HuH-7.5 (cell line): Measurements from ENCODE around the gene C1orf174.

Experiments used
- DNase-seq: peaks from one replicate; pipeline ENCODE4 v3.0.0; 2011; ENCODE audit warnings: low spot score

The C1orf174 gene

DNA sequence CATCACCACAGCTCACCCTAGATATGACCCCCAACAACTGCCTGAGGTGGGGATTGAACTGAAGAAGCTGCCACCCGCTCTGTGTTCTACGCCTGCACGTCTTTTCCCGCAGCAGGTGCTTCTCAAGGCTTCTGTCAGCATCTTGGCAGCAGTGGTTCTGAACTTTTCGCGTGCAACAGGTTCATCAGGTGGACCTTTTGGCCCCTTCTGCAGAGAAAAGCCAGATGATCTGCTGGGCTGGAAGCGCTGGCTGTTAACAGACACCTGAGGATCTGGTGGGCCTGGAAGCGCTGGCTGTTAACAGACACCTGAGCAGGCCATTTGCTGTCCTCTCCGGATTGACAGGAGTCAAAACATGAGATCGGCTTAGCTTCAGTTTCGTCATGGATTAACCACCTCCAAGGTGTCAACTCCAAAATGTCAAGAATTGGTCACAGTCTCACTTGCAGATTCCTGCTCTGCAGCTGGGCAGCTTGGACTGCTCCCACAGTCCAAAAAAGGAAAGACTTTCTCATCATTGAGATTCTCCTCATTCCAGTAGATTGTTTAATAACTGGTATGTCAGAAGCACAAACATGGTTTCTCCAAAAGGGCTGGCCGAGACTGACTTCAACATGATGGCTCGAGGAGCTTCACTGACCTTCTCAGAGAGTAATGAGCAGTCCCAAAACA, 4.7 kb downstream of the C1orf174 start:
- no peak for DNase-seq

DNA sequence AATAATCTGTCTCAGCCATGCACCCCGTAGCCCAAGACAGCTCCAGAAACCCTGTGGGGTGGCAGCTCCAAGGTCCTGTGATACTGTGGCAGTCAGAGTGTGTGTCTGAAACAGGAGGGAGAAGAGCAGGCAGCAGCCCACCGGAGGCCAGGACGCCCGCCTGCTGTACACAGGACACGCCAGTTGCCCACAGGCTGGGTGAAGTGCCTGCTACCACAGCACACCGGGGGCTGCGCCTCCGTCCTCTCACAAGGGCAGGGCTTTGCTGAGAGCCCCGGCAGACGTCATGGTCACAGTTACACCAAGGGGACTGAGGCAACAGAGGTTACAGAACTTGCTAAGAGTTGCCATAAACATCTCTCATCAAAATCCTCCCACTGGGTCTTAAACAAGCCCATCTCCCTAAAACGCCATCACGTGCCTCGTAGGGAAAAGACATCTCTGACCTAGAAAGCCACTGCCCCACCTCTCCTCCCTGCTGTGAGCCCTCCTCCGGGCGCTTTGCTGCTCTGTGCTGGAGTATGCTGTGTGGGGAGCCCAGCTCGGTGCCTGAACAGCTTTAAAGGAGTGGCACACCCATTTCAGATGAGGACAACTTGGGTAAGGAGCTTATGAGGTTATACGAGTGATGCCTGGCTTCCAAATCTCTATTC, 5.3 kb downstream of the C1orf174 start:
- DNase-seq: no peak

DNA sequence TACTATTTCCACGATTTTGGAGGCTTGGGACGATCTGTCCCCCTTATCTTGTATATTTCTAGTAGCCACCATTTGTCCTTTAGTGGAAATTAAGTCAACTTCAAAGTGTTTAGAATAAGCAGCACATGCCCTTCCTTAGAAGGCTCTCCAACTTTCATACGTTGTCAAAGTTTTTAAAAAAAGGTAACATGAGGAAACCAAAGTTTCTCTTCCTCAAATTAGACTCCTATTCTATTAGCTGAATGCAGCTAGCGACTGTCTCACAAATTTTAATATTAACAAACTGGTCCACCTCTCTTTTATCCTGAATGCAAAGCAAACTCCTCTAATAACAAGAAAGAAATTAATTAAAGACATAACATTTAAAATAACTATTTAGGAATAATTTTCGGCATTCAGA, 6.9 kb downstream of the C1orf174 start:
- DNase-seq: no peak

DNA sequence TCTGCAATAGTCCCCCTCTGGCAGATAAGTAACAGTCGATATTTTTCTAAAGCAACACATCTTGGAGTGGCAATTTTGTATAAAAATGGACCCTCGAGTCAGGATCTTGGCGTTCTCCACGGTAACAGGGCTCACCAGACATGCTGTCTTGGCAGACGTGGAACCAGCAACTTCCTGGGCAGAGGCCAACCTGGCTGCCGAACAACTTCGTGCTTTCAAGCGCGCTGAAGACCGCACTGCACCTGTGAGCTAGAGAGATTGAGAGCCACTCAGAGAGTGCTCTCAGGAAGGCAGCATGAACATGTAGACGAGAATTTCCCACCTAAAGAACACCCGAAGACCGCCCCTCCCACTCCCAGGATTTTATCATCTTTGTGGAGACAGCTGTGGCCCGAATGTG, 7.3 kb downstream of the C1orf174 start:
- DNase-seq: no peak

DNA sequence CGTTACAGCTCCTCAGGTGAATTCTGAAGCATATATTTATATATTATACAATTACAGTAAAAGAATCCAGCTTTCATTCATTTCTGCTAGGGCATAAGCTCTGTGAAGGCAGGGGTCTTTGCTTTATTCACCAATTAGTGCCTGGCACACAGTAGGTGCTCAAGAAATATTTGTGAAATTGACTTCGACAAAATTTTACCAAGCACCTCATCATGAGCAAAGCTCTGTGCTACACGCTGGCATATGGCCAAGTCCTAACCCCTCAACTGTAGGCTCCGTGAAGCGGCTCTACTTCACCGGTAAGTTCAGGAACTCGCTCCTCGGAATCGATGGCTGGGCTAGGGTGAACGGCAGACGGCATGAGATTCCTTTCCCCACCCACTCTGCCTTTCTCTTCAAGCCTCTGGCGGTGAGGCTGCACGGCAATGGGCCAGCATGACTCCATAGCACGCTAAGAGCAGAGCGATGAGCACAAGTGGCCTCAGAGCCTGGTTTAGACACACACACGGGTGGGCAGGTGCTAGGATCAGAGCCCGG, 8.7 kb downstream of the C1orf174 start:
- no peak for DNase-seq

DNA sequence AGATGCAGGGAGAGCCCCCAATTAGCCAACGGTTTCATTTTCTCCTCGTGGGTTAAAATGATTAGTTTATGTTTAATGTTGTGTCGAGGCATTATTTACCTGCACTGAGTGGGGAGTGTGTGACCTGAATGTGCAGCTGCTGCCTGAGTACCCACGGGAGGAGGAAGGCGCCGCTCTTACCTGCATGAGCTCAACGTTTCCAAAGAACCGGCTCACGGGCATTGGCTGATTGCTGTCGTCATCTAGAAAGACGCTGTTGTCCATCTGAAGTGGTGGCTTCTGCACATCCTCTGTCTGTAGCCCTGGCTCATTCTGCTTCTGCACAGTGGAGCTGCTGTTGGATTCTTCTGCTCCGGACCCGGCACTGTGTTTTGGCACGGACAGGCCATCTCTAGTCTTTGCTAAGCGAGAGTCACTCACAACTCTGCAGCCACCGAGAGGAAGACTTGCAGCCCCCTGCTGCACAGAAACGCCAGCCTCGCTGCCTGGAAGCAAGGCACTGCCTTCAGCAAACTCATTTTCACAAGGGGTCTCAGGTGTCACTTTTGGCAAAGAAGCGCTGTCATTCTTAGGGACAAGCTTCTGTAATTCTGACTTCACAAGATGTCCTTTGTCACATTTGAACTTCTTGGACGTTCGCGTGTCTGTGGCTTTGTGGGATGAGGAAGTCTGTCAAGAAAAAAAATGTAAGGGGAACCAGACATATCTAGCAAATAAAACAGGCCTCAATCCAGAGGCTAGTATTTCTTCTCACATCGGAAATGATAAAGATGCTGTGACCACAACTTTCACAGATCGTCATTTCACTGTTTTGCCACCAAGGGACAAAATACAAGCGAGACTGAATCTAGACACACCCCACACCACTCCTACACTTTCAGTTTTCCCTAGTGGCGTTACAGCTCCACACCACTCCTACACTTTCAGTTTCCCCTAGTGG, 9.4 kb downstream of the C1orf174 start:
- DNase-seq: no peak

DNA sequence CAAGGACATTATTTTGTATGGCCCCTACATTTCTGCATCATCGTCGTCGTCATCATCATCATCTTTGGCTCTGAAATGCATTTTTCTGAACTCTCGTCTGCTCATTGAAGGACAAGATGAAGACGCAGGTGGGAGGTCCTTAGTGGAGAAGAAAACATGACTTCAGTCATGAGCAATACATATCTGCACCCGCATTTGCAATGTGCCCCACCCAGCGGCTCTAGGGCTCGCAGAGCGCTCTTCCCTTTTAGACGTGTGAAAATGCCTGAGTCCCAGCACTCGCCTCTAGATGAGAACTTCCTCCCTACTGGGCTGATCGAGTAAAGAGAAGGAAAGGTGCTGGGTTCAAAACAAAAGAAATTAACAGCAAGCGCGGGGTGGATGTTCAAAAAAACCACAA, 10.1 kb downstream of the C1orf174 start:
- DNase-seq: no peak

DNA sequence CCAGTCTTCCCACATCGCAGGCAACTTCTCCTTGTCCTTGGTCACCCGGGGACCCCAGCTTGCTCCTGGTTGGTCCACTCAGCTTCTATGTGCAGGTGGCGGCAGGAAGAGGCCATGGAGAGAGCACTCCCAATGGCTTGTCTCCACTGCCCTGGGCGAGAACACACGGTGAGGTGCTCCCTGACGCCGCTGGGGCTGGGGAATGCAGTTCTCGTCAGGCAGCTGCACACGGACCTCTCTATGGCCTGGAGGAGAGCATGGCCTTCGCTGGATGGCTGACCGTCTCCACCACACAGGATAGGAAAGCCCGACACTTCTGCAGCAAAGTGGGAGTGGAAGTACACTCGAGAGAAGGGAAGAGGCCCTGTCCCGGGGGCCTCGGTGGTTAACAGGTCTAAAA, 11.8 kb downstream of the C1orf174 start:
- DNase-seq: no peak

DNA sequence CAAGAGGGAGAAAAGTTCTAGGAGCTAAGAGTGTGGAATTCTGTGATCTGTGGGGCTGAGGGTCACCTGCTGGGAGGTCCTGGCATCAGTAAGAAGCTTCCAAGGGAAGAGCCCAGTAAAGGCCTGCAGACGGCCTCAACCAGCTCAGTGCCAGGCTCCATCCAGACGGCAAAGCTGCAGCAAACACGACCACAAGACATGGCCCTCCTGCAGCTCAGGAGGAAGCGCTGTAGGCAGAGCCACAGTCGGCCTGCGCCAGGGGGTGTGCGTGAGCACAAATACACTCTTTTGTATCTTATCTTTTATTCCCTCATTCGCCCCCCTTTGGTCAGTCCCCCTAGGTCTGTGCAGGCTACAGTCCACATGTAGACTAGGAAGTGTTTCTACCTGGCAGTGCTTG, 13.4 kb downstream of the C1orf174 start:
- DNase-seq: no peak

DNA sequence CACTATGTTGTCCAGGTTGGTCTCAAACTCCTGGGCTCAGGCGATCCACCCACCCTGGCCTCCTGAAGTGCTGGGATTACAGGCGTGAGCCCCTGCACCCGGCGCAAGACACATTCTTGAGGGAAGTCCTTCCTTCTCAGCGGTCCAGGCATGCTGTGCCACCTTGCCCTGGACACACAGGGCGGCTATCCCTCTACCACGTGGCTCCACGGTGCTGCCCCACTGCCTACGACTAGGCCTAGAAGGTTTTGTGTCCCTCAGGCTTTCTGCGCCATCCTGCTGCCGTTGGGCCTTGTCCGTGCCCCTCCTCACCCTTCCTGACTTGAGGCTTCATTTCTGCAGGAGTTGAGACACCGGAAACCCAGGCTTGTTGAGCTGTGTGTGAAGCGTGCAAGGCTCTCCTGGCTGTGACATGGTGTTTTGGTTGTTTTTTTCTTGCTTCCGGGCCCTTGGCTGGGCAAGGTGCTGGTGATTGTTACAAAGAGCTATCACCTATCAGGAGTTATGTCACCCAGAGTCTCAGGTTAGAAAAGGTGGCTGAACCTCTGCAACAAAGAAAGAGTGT, 13.9 kb downstream of the C1orf174 start:
- DNase-seq: no peak

DNA sequence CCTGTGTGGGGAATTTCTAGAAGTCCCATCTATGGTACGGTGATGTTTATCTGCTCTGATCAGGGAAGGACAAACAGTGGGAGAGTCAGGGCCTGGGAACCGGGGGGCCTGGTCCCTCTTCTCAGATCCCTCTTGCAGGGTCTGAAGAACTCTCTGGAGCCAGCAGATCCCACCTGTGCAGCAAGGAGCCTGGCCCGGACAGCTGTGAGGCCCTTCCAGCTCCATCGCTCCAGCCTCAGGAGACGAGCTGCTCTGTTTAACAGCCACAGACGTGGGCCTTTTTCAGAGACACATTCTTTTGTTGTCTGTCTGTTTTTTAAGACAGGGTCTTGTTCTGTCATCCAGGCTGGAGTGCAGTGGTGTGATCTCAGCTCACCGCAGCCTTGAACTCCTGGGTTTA, 14.5 kb downstream of the C1orf174 start:
- DNase-seq: no peak

DNA sequence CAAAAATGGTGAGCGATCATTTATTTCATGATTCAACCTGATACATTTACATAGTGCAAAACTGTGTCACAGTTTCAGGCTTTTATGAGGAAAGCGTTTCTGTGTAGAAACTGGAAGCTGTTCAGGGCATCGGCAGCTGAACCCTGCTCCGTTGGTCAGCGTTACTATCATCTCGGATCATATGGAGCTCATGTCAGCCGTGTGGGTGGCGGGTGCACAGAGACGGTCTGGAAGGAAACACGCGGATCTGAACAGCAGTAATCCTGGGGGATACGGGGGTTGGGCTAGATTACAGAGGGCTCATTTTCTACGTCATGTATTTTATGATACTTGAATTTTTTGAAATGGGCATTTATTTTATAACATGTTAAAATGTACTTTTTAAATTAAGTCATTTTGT, 15.1 kb downstream of the C1orf174 start:
- no peak for DNase-seq

DNA sequence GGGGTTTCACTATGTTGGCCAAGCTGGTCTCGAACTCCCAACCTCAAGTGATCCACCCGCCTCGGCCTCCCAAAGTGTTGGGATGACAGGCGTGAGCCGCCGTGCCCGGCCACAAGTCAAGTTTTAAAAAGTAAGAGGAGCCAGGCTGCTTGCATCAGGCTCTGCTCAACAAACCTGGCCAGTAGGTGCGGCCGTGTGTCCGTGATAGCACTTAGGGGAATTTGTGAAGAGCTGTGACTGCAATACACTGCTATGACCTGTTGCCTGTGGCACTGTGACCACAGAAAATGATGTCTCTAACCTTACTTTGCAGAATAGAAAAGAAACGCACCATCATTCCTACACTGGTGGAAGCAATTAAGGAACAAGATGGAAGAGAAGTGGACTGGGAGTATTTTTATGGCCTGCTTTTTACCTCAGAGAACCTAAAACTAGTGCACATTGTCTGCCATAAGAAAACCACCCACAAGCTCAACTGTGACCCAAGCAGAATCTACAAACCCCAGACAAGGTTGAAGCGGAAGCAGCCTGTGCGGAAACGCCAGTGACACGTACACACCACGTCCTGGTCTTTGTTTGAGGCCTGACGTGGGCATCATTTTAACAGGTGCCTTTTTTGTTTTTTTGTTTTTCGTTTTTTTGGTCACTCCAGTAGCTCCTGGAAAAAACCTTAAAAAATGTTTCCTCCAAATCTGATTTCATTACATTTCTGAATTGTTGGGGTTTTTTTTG, 16.7 kb downstream of the C1orf174 start:
- DNase-seq: no peak

DNA sequence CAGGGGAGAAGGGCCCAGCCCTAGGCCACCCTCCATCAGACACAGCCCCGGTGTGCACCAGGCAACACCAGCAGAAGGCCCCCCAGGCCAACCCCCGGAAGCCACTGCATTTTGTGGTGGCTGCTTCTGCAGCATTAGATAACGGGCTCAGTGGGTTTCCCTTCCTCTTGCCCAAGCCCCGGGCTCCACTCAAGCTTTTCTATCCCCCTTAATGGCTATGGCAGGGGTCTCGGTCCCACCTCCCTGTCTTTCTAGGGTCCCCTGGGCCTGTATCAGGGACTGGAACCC, 18.9 kb downstream of the C1orf174 start:
- DNase-seq: no peak

DNA sequence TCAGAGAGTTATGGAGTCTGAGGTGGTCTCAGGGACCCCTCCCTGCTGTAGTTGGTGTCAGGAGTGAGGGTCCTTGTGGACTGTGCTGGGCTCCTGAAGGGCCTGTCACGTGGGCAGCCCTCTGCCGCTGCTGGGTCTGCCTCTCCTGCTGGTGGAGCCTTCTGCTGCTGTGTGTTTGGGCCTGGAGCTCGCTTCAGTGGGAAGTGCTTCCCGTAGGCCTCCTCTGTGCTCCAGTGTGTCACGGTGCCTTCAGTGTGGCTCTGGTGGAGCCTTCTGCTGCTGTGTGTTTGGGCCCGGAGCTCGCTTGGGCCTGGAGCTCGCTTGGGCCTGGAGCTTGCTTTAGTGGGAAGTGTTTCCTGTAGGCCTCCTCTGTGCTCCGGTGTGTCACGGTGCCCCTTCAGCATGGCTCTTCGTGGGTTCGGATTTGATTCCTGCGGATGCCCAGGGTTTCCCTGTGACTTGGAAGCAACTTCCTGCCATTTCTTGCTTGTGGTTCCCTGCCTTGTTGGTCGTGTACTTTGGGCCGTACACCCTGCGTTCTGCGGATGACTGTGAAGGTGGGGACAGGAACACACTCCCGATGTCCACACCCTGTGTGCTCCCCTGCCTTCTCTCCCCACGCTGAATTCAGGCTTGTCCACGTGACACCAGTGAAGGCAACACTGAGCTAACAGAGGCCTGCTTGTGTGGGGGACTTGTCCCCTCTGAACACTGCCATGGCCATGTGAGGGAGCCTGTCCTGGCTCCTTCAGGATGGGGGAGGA, 19.5 kb downstream of the C1orf174 start:
- DNase-seq: no peak

DNA sequence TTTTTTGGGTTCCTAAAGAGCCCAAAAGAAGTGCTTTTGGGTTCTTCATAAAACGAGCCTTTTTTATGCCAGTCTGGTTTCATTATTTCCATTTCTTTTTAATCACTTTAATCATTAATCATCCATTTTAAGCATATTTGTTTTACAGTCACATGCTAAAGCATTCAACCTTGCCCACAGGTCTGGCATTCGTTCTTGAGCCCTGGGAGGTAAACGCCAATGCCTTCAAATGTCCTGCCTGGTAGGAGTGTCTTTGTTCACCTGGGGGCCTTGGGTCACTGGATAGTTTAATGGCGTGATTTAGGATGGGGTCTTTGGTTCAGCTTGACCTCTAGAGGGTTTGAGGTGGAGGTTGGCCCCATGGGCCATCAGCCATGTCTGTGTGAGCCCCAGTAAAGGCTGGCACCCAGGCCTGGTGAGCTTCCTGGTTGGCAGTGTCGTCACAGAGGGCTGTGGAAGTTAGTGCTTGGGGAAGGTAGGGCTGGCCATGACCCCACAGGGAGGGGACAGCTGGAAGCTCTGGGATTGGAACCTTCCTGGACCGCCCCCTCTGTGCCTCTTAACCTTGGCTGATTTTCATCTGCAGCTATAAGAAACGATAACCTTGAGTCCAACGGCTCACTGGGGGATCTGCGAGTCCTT, 20.2 kb downstream of the C1orf174 start:
- no peak for DNase-seq

DNA sequence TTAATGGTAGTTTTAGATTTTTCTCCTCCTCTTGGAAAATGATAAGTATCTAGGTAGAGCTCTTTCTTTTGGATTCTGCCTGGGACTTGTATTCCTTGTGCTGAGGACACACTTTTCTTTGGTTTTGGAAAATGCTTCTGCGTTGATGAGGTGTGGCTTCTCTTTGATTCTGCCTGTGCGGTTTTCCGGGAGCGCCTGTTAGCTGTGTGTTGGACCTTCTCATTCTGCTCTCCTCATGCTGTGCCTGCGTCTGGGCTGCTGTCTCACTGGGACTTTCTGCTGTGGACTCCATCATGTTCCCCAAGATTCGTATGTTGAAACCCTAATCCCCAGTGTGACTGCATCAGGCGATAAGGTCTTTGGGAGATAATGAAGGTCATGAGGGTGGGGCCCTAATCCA, 21.0 kb downstream of the C1orf174 start:
- no peak for DNase-seq

DNA sequence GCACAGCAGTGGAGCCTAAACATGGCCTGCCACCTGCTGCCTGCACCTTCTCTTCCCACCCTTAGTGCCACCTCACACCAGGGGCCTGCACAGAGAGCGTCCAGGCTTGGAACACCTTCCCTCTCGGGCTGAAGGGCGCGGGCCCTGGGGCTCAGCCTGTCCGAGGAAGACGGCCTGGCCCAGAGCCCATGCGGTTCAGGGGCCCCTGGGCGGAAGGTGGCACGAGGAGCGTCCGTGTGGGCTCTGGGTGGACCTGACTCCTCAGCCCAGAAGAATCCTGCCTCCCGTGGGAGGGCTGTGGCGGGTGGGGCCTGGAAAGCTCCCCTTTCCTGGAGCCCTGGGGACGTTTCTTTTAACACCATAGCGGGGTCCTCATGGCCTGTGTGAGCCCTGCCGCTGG, 23.4 kb downstream of the C1orf174 start:
- no peak for DNase-seq

DNA sequence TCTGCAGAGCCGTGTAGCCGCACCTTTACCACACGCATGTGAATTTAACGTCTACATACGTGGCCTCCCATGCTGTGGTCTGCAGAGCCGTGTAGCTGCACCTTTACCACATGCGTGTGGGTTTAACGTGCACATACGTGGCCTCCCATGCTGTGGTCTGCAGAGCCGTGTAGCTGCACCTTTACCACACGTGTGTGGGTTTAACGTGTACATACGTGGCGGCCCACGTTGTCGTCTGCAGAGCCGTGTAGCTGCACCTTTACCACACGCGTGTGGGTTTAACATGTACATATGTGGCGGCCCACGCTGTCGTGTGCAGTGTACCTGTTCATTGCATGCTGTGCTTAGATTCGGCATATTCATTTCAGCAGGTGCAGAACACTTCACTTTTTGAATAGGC, 25.3 kb downstream of the C1orf174 start:
- no peak for DNase-seq

DNA sequence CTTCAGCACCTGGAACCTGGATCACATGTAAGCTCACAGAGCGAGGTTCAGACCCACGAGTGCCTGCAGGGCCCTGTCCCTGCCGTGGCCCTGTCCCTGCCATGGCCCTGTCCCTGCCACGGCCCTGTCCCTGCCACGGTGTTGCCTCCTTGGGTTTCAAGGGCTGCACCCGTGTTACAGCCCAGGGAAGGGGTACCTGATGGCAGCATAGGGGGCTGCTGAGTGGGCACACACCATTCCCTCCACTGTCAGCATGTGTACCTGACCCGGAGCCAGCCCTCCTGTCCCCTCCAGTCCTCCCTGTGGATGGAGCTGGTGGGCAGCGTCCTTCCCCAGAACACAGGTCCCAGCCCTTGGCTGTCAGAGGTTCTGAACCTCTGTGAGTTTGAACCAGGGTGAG, 27.5 kb downstream of the C1orf174 start:
- no peak for DNase-seq

DNA sequence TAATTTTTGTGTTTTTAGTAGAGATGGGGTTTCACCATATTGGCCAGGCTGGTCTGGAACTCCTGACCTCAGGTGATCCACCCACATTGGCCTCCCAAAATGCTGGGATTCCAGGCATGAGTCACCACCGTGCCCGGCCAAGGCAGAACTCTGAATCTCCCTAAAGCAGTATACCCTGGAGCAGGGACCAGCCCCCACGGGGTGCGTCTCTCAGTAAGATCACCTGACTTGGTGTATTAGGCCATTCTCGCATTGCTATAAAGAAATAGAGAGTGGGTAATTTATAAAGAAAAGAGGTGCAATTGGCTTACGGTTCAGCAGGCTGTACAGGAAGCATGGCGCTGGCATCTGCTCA, 28.6 kb downstream of the C1orf174 start:
- no peak for DNase-seq
